ENCODE measurements around the gene PROX1.

DNA sequence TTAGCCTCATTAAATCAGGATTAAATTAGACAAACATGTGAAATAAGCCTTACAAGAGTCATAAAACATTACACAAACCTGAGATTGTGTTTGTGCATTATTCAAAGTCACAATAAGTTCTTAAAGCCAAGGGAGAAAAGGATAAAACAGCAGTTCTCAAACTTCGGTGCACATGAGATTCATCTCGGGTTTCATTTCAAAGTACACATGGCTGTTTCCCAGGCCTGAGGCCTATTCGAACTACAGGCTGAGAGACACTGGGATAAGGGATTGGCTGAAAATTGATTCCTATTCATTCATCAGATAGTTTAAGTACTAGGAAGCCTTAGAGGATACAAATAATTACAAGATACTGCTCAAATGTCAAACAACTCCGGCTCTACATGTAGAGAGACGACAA is 35.9 kb upstream of the PROX1 start:
- TF ChIP-seq CTCF (IDR thresholded peaks at IDR 0.05; ENCODE audit: low read depth, low read length): no peak
- TF ChIP-seq EZH2phosphoT487 (IDR thresholded peaks at IDR 0.05; ENCODE audit: low read depth): no peak
